Immature natural killer cell (primary cell): ENCODE data around the gene APMAP. TPM values are rescaled to one million over a fixed set of nuclear protein-coding genes. Genes with fewer than 3 reads are reported as not detected.

Experiments
- polyA plus RNA-seq, 3 donors: library from polyadenylated mRNA; unstranded; fragments of 300-500 nt; fragmentation: Illumina TruSeq; gene quantifications; one replicate each; pipeline ENCODE4 v1.2.3, GENCODE V29; 2021

Gene APMAP
- polyA plus RNA-seq, 3 donors from 2014 or later = 649 to 1,111 (median 667) TPM

Other genes starting within 250 kb of the APMAP start
- gene CST7, start 43.5 kb downstream of the APMAP start, polyA plus RNA-seq = 1,000 to 10,000 TPM; 2,262 to 2,521 (median 2,438) TPM
- 10 to 100 TPM; 66.6 to 85.2 (median 83.7) TPM for gene ACSS1, start 65.4 kb upstream of the APMAP start, polyA plus RNA-seq
- gene VSX1, start 89.4 kb upstream of the APMAP start, polyA plus RNA-seq = not detected
- gene ENTPD6, start 203.0 kb upstream of the APMAP start, polyA plus RNA-seq = 10 to 100 TPM; 22.6 to 36.9 (median 30.0) TPM